ENCODE measurements around the gene UTS2.

DNA sequence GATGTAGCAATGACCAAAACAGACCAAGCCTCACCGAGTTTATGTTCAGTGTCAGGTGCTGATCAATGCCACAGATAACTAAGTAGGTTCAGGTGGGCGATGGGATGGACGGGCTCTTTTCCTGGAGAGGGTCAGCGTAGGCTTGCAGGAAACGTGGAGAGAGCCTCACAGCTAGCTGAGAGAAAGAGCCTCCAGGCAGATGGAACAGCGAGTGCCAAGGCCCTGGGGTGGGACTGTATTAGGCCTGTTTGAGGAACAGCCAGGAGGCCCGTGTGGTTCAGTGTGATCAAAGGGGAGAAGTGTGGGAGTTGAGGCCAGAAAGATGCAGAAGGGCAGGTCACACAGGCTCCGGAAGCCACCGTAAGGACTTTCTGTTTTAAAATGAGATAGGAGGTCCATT, 7.3 kb upstream of the UTS2 start:
- TF ChIP-seq FOXM1 (IDR thresholded peaks at IDR 0.05; ENCODE audit: borderline replicate concordance, low read depth) (no peak), TAF1 (IDR thresholded peaks at IDR 0.05; ENCODE audit: low read depth) (no peak), RAD21 (IDR thresholded peaks at IDR 0.05; ENCODE audit: low read depth) (no peak), TEAD4 (IDR thresholded peaks at IDR 0.05) (no peak), ZBTB7A (IDR thresholded peaks at IDR 0.05; ENCODE audit: low read depth) (no peak), EGR1 (IDR thresholded peaks at IDR 0.05) (no peak), CEBPB (IDR thresholded peaks at IDR 0.05) (no peak), EP300 (IDR thresholded peaks at IDR 0.05; ENCODE audit: borderline replicate concordance) (no peak), YY1 (IDR thresholded peaks at IDR 0.05; ENCODE audit: low read depth) (no peak), CREB1 (IDR thresholded peaks at IDR 0.05; ENCODE audit: low read depth) (no peak), NFIC (IDR thresholded peaks at IDR 0.05) (no peak)
- TF ChIP-seq, protein P1, sequence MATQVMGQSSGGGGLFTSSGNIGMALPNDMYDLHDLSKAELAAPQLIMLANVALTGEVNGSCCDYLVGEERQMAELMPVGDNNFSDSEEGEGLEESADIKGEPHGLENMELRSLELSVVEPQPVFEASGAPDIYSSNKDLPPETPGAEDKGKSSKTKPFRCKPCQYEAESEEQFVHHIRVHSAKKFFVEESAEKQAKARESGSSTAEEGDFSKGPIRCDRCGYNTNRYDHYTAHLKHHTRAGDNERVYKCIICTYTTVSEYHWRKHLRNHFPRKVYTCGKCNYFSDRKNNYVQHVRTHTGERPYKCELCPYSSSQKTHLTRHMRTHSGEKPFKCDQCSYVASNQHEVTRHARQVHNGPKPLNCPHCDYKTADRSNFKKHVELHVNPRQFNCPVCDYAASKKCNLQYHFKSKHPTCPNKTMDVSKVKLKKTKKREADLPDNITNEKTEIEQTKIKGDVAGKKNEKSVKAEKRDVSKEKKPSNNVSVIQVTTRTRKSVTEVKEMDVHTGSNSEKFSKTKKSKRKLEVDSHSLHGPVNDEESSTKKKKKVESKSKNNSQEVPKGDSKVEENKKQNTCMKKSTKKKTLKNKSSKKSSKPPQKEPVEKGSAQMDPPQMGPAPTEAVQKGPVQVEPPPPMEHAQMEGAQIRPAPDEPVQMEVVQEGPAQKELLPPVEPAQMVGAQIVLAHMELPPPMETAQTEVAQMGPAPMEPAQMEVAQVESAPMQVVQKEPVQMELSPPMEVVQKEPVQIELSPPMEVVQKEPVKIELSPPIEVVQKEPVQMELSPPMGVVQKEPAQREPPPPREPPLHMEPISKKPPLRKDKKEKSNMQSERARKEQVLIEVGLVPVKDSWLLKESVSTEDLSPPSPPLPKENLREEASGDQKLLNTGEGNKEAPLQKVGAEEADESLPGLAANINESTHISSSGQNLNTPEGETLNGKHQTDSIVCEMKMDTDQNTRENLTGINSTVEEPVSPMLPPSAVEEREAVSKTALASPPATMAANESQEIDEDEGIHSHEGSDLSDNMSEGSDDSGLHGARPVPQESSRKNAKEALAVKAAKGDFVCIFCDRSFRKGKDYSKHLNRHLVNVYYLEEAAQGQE (IDR thresholded peaks at IDR 0.05; ENCODE audit: low read depth), result no peak
- TF ChIP-seq, protein P2, sequence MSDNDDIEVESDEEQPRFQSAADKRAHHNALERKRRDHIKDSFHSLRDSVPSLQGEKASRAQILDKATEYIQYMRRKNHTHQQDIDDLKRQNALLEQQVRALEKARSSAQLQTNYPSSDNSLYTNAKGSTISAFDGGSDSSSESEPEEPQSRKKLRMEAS (IDR thresholded peaks at IDR 0.05), result no peak
- TF ChIP-seq, protein P3, sequence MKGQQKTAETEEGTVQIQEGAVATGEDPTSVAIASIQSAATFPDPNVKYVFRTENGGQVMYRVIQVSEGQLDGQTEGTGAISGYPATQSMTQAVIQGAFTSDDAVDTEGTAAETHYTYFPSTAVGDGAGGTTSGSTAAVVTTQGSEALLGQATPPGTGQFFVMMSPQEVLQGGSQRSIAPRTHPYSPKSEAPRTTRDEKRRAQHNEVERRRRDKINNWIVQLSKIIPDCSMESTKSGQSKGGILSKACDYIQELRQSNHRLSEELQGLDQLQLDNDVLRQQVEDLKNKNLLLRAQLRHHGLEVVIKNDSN (IDR thresholded peaks at IDR 0.05), result no peak
